Testis (tissue), 2 donors: ENCODE data around the gene SP7.
"Not testable (repeated sequence)": the region's sequence is repeated elsewhere in the genome, so short reads cannot be mapped to it uniquely, and the experiment has no call there.

Experiments used
- POLR2A ChIP-seq: fragments of 450-650 bp; IDR thresholded peaks from one replicate; pipeline ENCODE4 v1.6.1; 2017; ENCODE audit warnings: antibody characterized with exemption, mild to moderate bottlenecking, moderate library complexity
- TF ChIP-seq, protein P1 (sequence below), 3 experiments: fragments of 450-650 bp in 2 of 3; fragments of 200-600 bp in 1 of 3; sonication (generic) in 1 of 3; IDR thresholded peaks; one replicate each; pipeline ENCODE4 v1.5.1; 2016 to 2019; ENCODE audit warnings: antibody characterized with exemption in 3 of 3, mild to moderate bottlenecking in 2 of 3, moderate library complexity in 1 of 3

- TF ChIP-seq, protein P1, sequence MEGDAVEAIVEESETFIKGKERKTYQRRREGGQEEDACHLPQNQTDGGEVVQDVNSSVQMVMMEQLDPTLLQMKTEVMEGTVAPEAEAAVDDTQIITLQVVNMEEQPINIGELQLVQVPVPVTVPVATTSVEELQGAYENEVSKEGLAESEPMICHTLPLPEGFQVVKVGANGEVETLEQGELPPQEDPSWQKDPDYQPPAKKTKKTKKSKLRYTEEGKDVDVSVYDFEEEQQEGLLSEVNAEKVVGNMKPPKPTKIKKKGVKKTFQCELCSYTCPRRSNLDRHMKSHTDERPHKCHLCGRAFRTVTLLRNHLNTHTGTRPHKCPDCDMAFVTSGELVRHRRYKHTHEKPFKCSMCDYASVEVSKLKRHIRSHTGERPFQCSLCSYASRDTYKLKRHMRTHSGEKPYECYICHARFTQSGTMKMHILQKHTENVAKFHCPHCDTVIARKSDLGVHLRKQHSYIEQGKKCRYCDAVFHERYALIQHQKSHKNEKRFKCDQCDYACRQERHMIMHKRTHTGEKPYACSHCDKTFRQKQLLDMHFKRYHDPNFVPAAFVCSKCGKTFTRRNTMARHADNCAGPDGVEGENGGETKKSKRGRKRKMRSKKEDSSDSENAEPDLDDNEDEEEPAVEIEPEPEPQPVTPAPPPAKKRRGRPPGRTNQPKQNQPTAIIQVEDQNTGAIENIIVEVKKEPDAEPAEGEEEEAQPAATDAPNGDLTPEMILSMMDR (IDR thresholded peaks at IDR 0.05), result not testable (repeated sequence)
- not testable (repeated sequence) for TF ChIP-seq POLR2A
Observed at GRCh38 chr12:53332339-53332738, 3.8 kb downstream of the SP7 start.
